HepG2 (cell line): Measurements from ENCODE around the gene DMRT1. TPM values are rescaled to one million over a fixed set of nuclear protein-coding genes. Genes with fewer than 3 reads are reported as not detected.

Source experiments
- ATAC-seq: fragments of 200-7000 bp; cut with Tn5 transposase; 3 replicates; pipeline ENCODE4 v1.9.1; 2020; ENCODE audit warnings: mild to moderate bottlenecking, moderate library complexity
- BruUV-seq: library from RNA; stranded (reverse); fragments of 400-500 nt; replicated peaks from 2 replicates; lab custom pipeline; 2021; lab: Mats Ljungman, UMichigan
- CTCF ChIA-PET: fragments of 300-600 bp; formaldehyde crosslinking; extraction: SDS; loops from one replicate; lab custom pipeline; 2021; ENCODE audit warnings: low total read pairs, inconsistent platforms, low intra/inter-chr PET ratio; lab: Yijun Ruan, JAX
- POLR2A ChIA-PET: fragments of 350-600 bp; sonication (Branson Sonifier 250); formaldehyde crosslinking; loops from one replicate; lab custom pipeline; 2020; ENCODE audit warnings: antibody characterized with exemption, inconsistent platforms; lab: Yijun Ruan, JAX
- DNase-seq: peaks from one replicate; pipeline ENCODE4 v3.0.0-alpha.2; 2015; ENCODE audit warnings: low spot score
- FAIRE-seq: peaks from 3 replicates; lab custom pipeline; 2011; peaks lifted over from hg19 to GRCh38; lab: Jason Lieb, UNC
- H2AFZ ChIP-seq: one replicate; pipeline ENCODE4 v1.6.1; 2011; ENCODE audit warnings: low read length, inconsistent platforms
- H3K27ac ChIP-seq: fragments of 300-600 bp; 3 replicates; pipeline ENCODE4 v1.8.0; 2011; ENCODE audit warnings: mixed run types, mild to moderate bottlenecking, mixed read lengths, low read length, inconsistent platforms; ENCODE audit not compliant: insufficient read depth; ENCODE audit errors: extremely low read length
- H3K27me3 ChIP-seq, 2 experiments: fragments of 200-600 bp in 1 of 2; 2 replicates in 1 of 2; 3 replicates in 1 of 2; pipeline versions ENCODE4 v1.6.0 to v1.8.0; 2011; ENCODE audit warnings: low read length in 2 of 2, mild to moderate bottlenecking in 2 of 2, moderate library complexity in 2 of 2, inconsistent platforms in 1 of 2; ENCODE audit not compliant: insufficient read depth in 2 of 2, control insufficient read depth in 1 of 2
- H3K36me3 ChIP-seq, 2 experiments: fragments of 200-600 bp in 1 of 2; replicated peaks in 1 of 2; 2 replicates in 1 of 2; 3 replicates in 1 of 2; pipeline versions ENCODE4 v1.5.1 to v1.8.0; 2011; ENCODE audit warnings: low read length in 2 of 2, inconsistent platforms in 1 of 2; ENCODE audit not compliant: insufficient read depth in 2 of 2, control insufficient read depth in 1 of 2
- H3K4me1 ChIP-seq: 2 replicates; pipeline ENCODE4 v1.5.1; 2012; ENCODE audit warnings: low read length, inconsistent platforms; ENCODE audit not compliant: insufficient read depth
- H3K4me2 ChIP-seq: 2 replicates; pipeline ENCODE4 v1.6.0; 2011; ENCODE audit warnings: low read depth, low read length, inconsistent platforms
- H3K4me3 ChIP-seq, 3 experiments: fragments of 200-600 bp in 1 of 3; sonication (generic), shearing (Covaris generic) in 1 of 3; replicated peaks in 1 of 3; 2 replicates each; pipeline ENCODE4 v1.5.1; 2011 to 2016; ENCODE audit warnings: low read length in 3 of 3, inconsistent platforms in 2 of 3, low read depth in 2 of 3, mild to moderate bottlenecking in 2 of 3, control low read depth in 1 of 3, mixed read lengths in 1 of 3; ENCODE audit not compliant: insufficient read depth in 1 of 3
- H3K79me2 ChIP-seq: one replicate; pipeline ENCODE4 v1.6.1; 2011; ENCODE audit warnings: low read length, inconsistent platforms; ENCODE audit not compliant: insufficient read depth
- H3K9ac ChIP-seq: 2 replicates; pipeline ENCODE4 v1.6.0; 2011; ENCODE audit warnings: mild to moderate bottlenecking, low read depth, low read length, inconsistent platforms; ENCODE audit not compliant: insufficient read depth
- H3K9me3 ChIP-seq: 2 replicates; pipeline ENCODE4 v1.5.1; 2012; ENCODE audit warnings: mild to moderate bottlenecking, low read length
- H4K20me1 ChIP-seq: 2 replicates; pipeline ENCODE4 v1.6.0; 2011; ENCODE audit warnings: inconsistent platforms, mild to moderate bottlenecking, low read length, moderate library complexity; ENCODE audit not compliant: insufficient read depth
- AHR ChIP-seq: IDR thresholded peaks from 2 replicates; pipeline ENCODE4 v1.6.1; 2018; ENCODE audit warnings: missing genetic modification reagents, missing compliant biosample characterization
- ATF5 ChIP-seq: sonication (generic); formaldehyde crosslinking; IDR thresholded peaks from 2 replicates; pipeline ENCODE4 v1.4.0; 2020; ENCODE audit warnings: mild to moderate bottlenecking, low read depth, missing genetic modification reagents
- CEBPG ChIP-seq: IDR thresholded peaks from 2 replicates; pipeline ENCODE4 v1.6.1; 2016
- E2F1 ChIP-seq: sonication (generic); formaldehyde crosslinking; IDR thresholded peaks from 2 replicates; pipeline ENCODE4 v1.5.0; 2020; ENCODE audit warnings: missing genetic modification reagents
- IRF9 ChIP-seq: sonication (generic); formaldehyde crosslinking; IDR thresholded peaks from 2 replicates; pipeline ENCODE4 v1.8.0; 2022; ENCODE audit warnings: missing genetic modification reagents, mild to moderate bottlenecking, borderline replicate concordance
- KDM3A ChIP-seq: IDR thresholded peaks from 2 replicates; pipeline ENCODE4 v1.6.1; 2018; ENCODE audit warnings: low read depth, missing compliant biosample characterization
- MYPOP ChIP-seq: sonication (generic); formaldehyde crosslinking; IDR thresholded peaks from 2 replicates; pipeline ENCODE4 v1.8.1; 2023; ENCODE audit warnings: mild to moderate bottlenecking, moderate library complexity, missing genetic modification reagents
- NCOA5 ChIP-seq: sonication (generic); formaldehyde crosslinking; IDR thresholded peaks from 2 replicates; pipeline ENCODE4 v1.4.0; 2020; ENCODE audit warnings: missing genetic modification reagents
- RXRA ChIP-seq: sonication (generic); formaldehyde crosslinking; IDR thresholded peaks from 2 replicates; pipeline ENCODE4 v1.5.1; 2020; ENCODE audit warnings: missing genetic modification reagents
- SMARCC2 ChIP-seq: fragments of 450-650 bp; IDR thresholded peaks from 2 replicates; pipeline ENCODE4 v1.6.1; 2017; ENCODE audit warnings: antibody characterized with exemption, mild to moderate bottlenecking
- ZBTB34 ChIP-seq: sonication (generic); formaldehyde crosslinking; IDR thresholded peaks from 2 replicates; pipeline ENCODE4 v1.8.0; 2022; ENCODE audit warnings: mild to moderate bottlenecking, missing genetic modification reagents
- ZC3H13 ChIP-seq: sonication (generic); formaldehyde crosslinking; IDR thresholded peaks from 2 replicates; pipeline ENCODE4 v1.8.1; 2023; ENCODE audit warnings: mild to moderate bottlenecking, missing genetic modification reagents, moderate library complexity
- ZNF12 ChIP-seq: sonication (generic); formaldehyde crosslinking; IDR thresholded peaks from 2 replicates; pipeline ENCODE4 v1.5.0; 2020; ENCODE audit warnings: missing genetic modification reagents
- ZNF136 ChIP-seq: sonication (generic); formaldehyde crosslinking; IDR thresholded peaks from 2 replicates; pipeline ENCODE4 v1.8.1; 2022; ENCODE audit warnings: low read depth, mild to moderate bottlenecking, moderate library complexity, missing genetic modification reagents
- ZNF326 ChIP-seq: sonication (generic); formaldehyde crosslinking; IDR thresholded peaks from 2 replicates; pipeline ENCODE4 v1.4.0; 2020; ENCODE audit warnings: missing genetic modification reagents, borderline replicate concordance
- ZNF34 ChIP-seq: sonication (generic); formaldehyde crosslinking; IDR thresholded peaks from 2 replicates; pipeline ENCODE4 v1.4.0; 2020; ENCODE audit warnings: mild to moderate bottlenecking, missing genetic modification reagents, borderline replicate concordance
- ZSCAN22 ChIP-seq: sonication (generic); formaldehyde crosslinking; IDR thresholded peaks from 2 replicates; pipeline ENCODE4 v1.4.0; 2020; ENCODE audit warnings: mild to moderate bottlenecking, missing genetic modification reagents
- WGBS: methylation state at CpG from one replicate; pipeline ENCODE4 v1.1.6; 2017; ENCODE audit warnings: low lambda C conversion rate; 5-methylcytosine and 5-hydroxymethylcytosine counted together
- in situ Hi-C: cut with HindIII; loops from 2 replicates; pipeline ENCODE4 v1.10.0; 2017; ENCODE audit warnings: low pct_unique_long_range_greater_than_20kb; ENCODE audit not compliant: extremely low pct_ligation_motif_present
- intact Hi-C: fragments of 100-400 bp; cut with micrococcal nuclease; formaldehyde crosslinking; loops from one replicate; pipeline ENCODE4 v1.10.0; 2022; ENCODE audit not compliant: unreplicated experiment
- polyA plus RNA-seq, 8 experiments: library from polyadenylated mRNA; depleted of rRNA in 3 of 8; stranded (reverse) in 7 of 8; unstranded in 1 of 8; fragments of >200 nt; fragmentation: Illumina TruSeq in 4 of 8; extraction: Trizol in 4 of 8; gene quantifications; 2 replicates each; pipeline versions ENCODE4 v1.2.1 to v1.2.3, GENCODE V29; 2011 to 2016; ENCODE audit warnings: low read depth in 4 of 8, missing spikeins in 1 of 8, mixed read lengths in 1 of 8; ENCODE audit not compliant: insufficient read depth in 1 of 8
- total RNA-seq, 5 experiments: library from RNA; depleted of rRNA; stranded (reverse); fragments of >200 nt; fragmentation: Illumina TruSeq; extraction: Trizol; gene quantifications; 2 replicates each; pipeline ENCODE4 v1.2.3, GENCODE V29; 2016; ENCODE audit warnings: low read depth in 1 of 5

Gene DMRT1
- total and polyA plus RNA-seq, 2 of the 13 experiments (the other 11 are each of a cell fraction or from before 2014, with no cell fraction given), result not detected

- FAIRE-seq, result no peak
Observed at GRCh38 chr9:875119-875962, 33.8 kb downstream of the DMRT1 start.

More at GRCh38 chr9:875119-875962, 33.8 kb downstream of the DMRT1 start:
- Histone ChIP-seq H3K4me2 (no peak overlapping the region), H3K4me1 (no peaks in the 10 kb centered on the region), H3K27me3 (peaks cover 0 to 10% of the 10 kb centered on the region in 2 experiments; a peak in 3 of 5 replicates), H3K9me3 (no peaks in the 10 kb centered on the region), H3K9ac (no peak overlapping the region), H2AFZ (no peak overlapping the region), H4K20me1 (no peaks in the 10 kb centered on the region), H3K79me2 (no peaks in the 10 kb centered on the region), H3K36me3 (no peaks in the 10 kb centered on the region), H3K4me3 (no peak overlapping the region), H3K27ac (no peak overlapping the region)
- TF ChIP-seq ZBTB34 (CRISPR knock-in tag) (no peak), SMARCC2 (no peak), CEBPG (CRISPR knock-in tag) (no peak), KDM3A (CRISPR knock-in tag) (no peak), ZNF136 (CRISPR knock-in tag) (no peak), NCOA5 (CRISPR knock-in tag) (no peak), ZC3H13 (no peak), E2F1 (CRISPR knock-in tag) (no peak), AHR (no peak), RXRA (CRISPR knock-in tag) (no peak), ZNF34 (no peak), ZNF12 (CRISPR knock-in tag) (no peak), ATF5 (no peak), MYPOP (no peak), IRF9 (CRISPR knock-in tag) (no peak), ZNF326 (CRISPR knock-in tag) (no peak), ZSCAN22 (CRISPR knock-in tag) (no peak)
- 18% methylated on average over 10 of the region's 10 CpGs for WGBS
- in situ Hi-C loops, result no loop called here
- no TSS peak for BruUV-seq
- POLR2A ChIA-PET, result no interaction called here
- intact Hi-C loops, result no loop called here
- CTCF ChIA-PET, result no interaction called here
- DNase-seq, result no peak
- ATAC-seq, result no peak
